Stimulated activated CD4-positive, alpha-beta T cell treated with anti-CD3 and anti-CD28 coated beads, Interleukin-12 subunit alpha, Interleukin-12 subunit beta, amount 100 ng/mL, for 48 hours (primary cell): Measurements from ENCODE around the gene MMRN2.

Experiments
- DNase-seq, 3 donors: peaks; one replicate each; pipeline ENCODE4 v3.0.0-alpha.2; 2020; ENCODE audit warnings: low read depth in 2 of 3, low spot score in 1 of 3

The MMRN2 gene

GRCh38 chr10:86970162-86970981 lies 13.0 kb upstream of the MMRN2 start:
- DNase-seq, result no peak

GRCh38 chr10:86969421-86970041 lies 12.1 kb upstream of the MMRN2 start:
- DNase-seq, result no peak

GRCh38 chr10:86968994-86969355 lies 11.6 kb upstream of the MMRN2 start:
- DNase-seq, result no peak

GRCh38 chr10:86968271-86968993 lies 11.0 kb upstream of the MMRN2 start, which contains the start of gene ADIRF:
Gene ADIRF (plus strand): TSS chr10:86968482. CDS start chr10:86968545, 63 bp downstream.
- no peak for DNase-seq

- DNase-seq, result no peak
These were observed 10.1 kb upstream of the MMRN2 start for GRCh38 chr10:86967481-86967941.

GRCh38 chr10:86965986-86966654 lies 8.7 kb upstream of the MMRN2 start:
- no peak for DNase-seq

- DNase-seq, result no peak
These were observed 7.4 kb upstream of the MMRN2 start for GRCh38 chr10:86964847-86965190.

GRCh38 chr10:86964061-86964846 lies 6.8 kb upstream of the MMRN2 start:
- no peak for DNase-seq

- no peak for DNase-seq
These were observed 6.0 kb upstream of the MMRN2 start for GRCh38 chr10:86963341-86963919.

GRCh38 chr10:86962981-86963310 lies 5.5 kb upstream of the MMRN2 start:
- DNase-seq, result no peak

- DNase-seq, result no peak
These were observed 4.9 kb upstream of the MMRN2 start for GRCh38 chr10:86962136-86962980.

GRCh38 chr10:86961481-86962091 lies 4.2 kb upstream of the MMRN2 start:
- no peak for DNase-seq

GRCh38 chr10:86960863-86961434 lies 3.5 kb upstream of the MMRN2 start:
- DNase-seq, result no peak

- DNase-seq, result peak in 2 of 3 donors; percentile 26 to 35
These were observed 2.8 kb upstream of the MMRN2 start for GRCh38 chr10:86960003-86960862.

GRCh38 chr10:86959737-86960002 lies 2.3 kb upstream of the MMRN2 start:
- DNase-seq, result no peak

- DNase-seq, result no peak
These were observed 1.7 kb upstream of the MMRN2 start for GRCh38 chr10:86958901-86959736.
